GM19455 (cell line): ENCODE data around the gene CDC20B.
"Not testable (repeated sequence)": the region's sequence is repeated elsewhere in the genome, so short reads cannot be mapped to it uniquely, and the experiment has no call there.

Source experiments
- ATAC-seq: cut with Tn5 transposase; IDR thresholded peaks from one replicate; pipeline ENCODE4 v1.9.1; 2021; ENCODE audit not compliant: unreplicated experiment

The CDC20B gene

DNA sequence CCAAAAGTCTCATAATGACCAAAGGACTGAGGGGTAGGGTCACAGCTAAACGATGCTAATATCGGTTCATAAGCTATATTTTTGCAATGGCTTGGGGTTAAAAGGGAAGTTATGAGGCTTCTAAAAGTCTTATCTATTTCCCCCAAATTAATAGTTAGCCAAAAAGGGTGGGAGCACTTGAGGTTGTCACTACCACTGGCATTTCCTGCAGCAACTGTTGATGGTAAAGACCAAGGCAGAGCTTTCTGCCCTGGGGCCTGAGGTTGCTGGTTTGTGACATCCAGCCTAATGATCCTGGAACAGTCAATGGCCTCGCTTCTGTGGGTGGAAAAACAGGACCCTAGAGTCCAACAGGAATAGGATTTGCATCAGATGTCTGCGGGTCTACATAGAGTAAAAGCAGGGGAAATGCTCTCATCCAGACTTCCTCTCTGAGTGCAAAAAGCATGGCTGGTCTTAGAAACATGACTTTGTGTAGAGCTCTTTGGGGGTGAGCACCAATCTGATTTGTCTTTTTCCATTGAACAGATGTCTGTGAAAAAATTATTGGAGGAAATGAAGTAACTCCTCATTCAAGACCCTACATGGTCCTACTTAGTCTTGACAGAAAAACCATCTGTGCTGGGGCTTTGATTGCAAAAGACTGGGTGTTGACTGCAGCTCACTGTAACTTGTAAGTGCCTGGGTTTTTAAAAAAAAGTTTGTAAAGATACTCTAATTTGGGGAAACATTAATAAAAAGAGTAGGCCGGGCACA is 67.9 kb downstream of the CDC20B start:
- no peak for ATAC-seq

DNA sequence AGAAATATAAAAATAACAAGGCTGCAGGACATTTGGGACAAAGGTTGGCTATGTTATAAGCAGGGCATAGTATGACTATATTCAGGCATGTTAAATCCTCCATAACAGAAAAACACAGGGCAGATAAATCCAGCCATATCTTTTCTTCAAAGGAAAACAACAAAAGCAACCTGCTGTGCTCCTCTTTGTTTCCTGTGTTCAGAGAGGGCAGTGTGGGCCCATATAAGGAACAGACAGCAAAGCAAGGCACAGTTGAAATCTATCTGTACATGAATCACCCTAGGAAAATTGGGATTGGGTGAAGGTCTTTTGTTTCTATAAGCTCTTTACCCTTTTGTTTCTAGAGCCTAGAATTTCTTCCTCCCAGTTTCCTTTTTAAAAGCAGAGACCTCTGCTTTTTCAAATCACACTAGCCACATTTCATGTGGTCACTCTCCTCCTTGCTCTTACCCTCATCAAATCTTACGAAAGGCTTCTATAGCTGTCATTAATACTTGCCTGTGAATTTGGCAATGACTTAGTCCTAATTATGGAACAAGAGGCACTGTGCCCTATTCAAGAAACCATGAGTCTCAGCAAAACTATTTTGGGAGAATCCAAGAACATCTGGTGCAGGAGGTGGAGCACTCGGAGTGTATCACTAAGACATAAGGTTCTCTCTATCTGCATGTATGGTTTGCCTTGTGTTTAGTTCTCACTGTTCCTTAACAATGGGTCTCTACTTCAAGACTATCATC is 68.8 kb downstream of the CDC20B start:
- ATAC-seq = no peak

- ATAC-seq = no peak
Measured at GRCh38 chr5:55102348-55102747, 70.6 kb downstream of the CDC20B start, which contains the start of gene GZMA. Gene GZMA, plus strand, starts transcription at chr5:55102646. Its CDS starts 37 bp downstream, at chr5:55102683.

- no peak for ATAC-seq
Measured at GRCh38 chr5:55101556-55102276, 71.3 kb downstream of the CDC20B start.

DNA sequence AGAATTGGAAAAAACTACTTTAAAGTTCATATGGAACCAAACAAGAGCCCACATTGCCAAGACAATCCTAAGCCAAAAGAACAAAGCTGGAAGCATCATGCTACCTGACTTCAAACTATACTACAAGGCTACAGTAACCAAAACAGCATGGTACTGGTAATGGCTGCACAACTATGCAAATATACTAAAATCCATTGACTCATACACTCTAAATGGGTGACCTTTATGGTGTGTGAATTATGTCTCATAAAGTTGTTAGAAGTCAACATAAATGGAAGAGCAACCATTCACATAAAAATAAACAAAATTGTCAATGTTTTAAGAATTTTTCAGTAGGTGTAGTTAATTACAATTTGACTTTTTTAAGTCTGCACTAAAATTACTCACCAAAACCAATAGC is 71.8 kb downstream of the CDC20B start:
- not testable (repeated sequence) for ATAC-seq

DNA sequence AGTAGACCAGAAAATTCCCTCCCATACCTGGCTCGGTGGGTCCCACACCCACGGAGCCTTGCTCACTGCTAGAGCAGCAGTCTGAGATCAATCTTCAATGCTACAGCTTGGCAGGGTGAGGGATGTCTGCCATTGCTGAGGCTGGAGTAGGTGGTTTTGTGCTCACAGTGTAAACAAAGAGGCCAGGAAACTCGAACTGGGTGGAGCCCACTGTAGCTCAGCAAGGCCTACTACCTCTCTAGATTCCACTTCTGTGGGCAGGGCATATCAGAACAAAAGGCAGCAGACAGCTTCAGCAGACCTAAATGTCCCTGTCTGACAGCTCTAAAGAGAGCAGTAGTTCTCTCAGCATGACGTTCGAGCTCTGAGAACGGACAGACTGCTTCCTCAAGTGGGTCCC is 76.1 kb downstream of the CDC20B start:
- no peak for ATAC-seq

DNA sequence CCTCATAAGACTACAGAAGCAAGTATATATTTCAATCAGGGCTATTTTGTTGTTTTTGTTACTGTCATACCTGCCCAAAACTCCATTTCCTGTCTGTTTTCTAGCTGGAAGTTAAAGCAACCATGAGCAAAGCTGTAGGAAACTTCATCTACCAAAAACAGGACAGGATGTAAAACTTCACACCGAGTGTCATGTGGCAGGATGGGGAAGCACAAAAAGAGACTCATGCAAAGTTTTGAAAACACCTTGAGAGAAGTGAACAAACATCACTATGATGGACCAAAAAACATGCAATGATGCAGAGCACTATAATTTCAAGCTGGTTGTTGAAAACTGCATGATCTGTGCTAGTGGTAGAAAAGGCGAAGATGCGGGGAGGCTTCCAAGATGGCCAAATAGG is 76.8 kb downstream of the CDC20B start:
- ATAC-seq = no peak

DNA sequence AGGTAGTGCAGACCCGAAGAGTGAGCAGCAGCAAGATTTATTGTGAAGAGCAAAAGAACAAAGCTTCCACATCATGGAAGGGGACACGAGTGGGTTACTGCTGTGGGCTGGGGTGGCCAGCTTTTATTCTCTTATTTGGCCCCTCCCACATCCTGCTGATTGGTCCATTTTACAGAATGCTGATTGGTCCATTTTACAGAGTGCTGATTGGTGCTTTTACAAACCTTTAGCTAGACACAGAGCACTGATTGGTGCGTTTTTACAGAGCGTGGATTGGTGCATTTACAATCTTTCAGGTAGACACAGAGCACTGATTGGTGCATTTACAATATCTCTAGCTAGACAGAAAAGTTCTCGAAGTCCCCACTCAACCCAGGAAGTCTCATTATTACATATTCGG is 82.0 kb downstream of the CDC20B start:
- not testable (repeated sequence) for ATAC-seq

DNA sequence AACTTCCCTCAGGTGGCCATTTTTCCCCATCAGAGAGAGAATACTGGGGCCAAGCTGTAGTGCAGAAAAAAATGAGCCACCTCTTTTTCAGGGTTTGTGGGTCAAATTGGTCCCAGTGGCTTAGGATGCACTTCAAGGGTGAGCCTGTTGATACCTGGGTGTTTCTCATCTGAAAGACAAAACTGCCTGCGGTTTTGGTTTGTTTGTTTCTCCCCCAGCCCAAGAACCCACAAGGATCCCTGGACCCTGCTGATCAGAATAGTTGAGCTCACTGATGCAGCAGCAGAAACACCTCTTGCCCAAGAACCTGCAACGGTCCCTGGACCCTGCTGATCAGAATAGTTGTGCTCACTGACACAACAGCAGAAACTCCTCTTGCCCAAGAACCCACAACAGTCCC is 83.7 kb downstream of the CDC20B start:
- not testable (repeated sequence) for ATAC-seq

- ATAC-seq = no peak
Measured at GRCh38 chr5:55081541-55081940, 91.4 kb downstream of the CDC20B start.

DNA sequence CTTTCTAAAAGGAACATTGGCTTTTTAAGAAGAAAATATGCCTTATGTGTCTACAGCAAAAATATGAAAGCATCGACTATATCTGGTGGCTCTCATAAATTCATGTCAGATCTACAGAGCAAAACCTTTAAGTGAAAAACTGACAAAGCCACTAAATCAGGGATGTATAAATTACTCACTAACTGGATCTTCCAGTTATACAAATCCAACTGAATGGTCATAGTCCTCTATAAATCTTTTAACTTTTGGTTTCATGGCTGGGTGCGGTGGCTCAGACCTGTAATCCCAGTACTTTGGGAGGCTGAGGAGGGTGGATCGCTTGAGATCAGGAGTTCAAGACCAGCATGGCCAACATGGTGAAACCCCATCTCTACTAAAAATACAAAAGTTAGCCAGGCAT is 99.8 kb downstream of the CDC20B start:
- no peak for ATAC-seq

- ATAC-seq = no peak
Measured at GRCh38 chr5:55072666-55073065, 100.3 kb downstream of the CDC20B start.

DNA sequence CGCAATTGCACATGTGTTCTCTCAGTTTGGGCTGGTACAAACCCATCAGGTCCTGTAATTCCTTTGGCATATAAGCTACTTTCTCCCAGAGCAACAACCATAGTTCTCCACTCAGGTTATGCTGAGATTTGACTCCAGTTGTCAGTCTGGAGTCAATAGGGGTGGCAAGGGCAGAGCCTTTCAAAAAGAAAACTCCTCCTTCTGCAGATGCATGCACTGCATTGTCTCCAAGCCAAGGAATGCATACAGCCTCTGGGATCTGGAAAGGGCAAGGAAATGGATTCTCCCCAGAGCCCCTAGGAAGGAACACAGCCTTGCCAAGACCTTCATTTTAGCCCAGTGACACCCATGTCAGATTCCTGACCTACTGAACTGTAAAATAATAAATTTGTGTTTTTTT is 101.6 kb downstream of the CDC20B start:
- no peak for ATAC-seq

DNA sequence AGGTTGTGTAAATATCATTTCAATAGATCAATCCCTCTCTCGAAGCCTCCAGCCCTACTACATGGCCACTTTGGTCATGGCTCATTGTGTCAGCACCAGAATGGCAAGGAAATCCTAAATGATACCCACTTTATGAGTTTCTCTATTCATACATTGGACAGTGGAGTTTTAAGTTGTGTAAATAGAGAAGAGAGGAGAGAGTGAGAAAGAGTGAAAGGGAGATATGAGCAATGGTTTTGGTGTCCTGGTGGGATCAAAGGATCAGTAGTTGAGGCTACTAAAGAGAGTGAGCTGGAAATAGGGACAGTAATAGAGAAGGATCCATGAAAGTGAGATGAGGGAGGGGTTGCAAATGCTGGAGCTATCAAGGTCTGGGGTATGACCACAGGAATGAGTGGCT is 102.0 kb downstream of the CDC20B start:
- no peak for ATAC-seq

DNA sequence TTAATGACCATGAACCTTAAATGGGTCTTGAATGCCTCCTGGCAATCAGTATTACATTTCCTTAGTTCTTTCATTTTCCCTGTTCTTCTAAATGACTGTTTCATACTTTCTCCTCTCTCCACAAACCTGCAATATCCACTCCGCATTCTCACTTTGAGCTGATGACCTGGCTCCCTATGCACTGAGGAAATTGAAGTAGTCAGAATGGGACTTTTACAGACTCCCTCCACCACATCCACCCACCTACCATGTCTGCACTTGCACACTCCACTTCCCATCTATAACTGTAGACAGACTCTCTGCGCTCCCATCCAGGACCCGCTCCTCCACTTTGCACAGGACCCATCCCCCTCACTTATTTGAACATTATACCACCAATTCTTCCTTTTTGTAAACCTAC is 106.7 kb downstream of the CDC20B start:
- ATAC-seq = no peak

- ATAC-seq = no peak
Measured at GRCh38 chr5:55064523-55064922, 108.5 kb downstream of the CDC20B start.

- no peak for ATAC-seq
Measured at GRCh38 chr5:55063899-55064298, 109.1 kb downstream of the CDC20B start.

DNA sequence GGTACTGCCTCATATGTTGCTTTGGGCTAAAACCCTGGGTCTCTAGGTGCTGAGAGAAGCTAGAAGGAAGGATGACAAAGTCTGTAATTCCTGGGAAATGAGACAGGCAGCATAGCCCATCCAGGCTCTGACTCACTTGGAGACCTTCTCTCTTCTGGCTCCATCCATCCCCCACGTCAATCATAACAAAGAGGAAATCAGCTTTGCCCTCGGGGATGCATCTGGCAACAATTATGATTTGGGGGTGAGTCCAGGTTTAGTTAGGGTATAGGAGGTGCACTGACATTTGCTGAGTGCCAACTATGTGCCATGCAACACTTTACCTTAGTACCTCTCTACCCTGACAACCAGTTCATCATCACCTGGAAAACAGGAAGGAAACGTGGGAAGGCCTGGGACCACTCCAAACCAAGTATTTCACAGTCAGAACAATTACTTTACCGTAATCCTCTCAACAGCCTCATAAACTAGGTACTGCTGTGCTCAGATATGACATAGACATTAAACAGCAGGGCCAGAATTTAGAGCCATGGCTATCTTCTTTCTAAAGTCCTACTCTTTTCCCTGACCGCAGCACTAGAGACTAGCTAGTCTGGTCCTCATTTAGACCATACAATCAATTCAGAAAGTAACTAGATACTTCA is 109.6 kb downstream of the CDC20B start:
- ATAC-seq = no peak
